HCT116 (cell line): ENCODE results near the gene A2M.

Experiments used
- CEBPB ChIP-seq: IDR thresholded peaks from 2 replicates; pipeline ENCODE4 v1.6.1; 2012; ENCODE audit warnings: low read depth
- EGR1 ChIP-seq: IDR thresholded peaks from 2 replicates; pipeline ENCODE4 v1.6.1; 2012; ENCODE audit warnings: low read depth
- EZH2 ChIP-seq: fragments of 200-600 bp; sonication (generic); IDR thresholded peaks from 2 replicates; pipeline ENCODE4 v1.6.1; 2017; ENCODE audit warnings: antibody characterized with exemption, mixed run types
- POLR2AphosphoS5 ChIP-seq: IDR thresholded peaks from 2 replicates; pipeline ENCODE4 v1.6.1; 2011; ENCODE audit warnings: mild to moderate bottlenecking, low read depth, low read length, moderate library complexity
- TCF7L2 ChIP-seq: IDR thresholded peaks from 2 replicates; pipeline ENCODE4 v1.7.0; 2011; ENCODE audit warnings: borderline replicate concordance, inconsistent platforms; ENCODE audit not compliant: insufficient read depth, insufficient read length; ENCODE audit errors: extremely low read depth
- YY1 ChIP-seq: IDR thresholded peaks from 2 replicates; pipeline ENCODE4 v1.6.1; 2011; ENCODE audit warnings: low read length, low read depth, moderate library complexity, mild to moderate bottlenecking; ENCODE audit not compliant: insufficient replicate concordance; ENCODE audit errors: extremely low read depth
- ZNF274 ChIP-seq: fragments of 200-500 bp; sonication (Bioruptor generic); IDR thresholded peaks from 2 replicates; pipeline ENCODE4 v1.6.1; 2014; ENCODE audit warnings: mild to moderate bottlenecking, low read depth, low read length, inconsistent platforms
- TF ChIP-seq, protein P1 (sequence below), 3 experiments: fragments of 200-600 bp in 1 of 3; sonication (generic) in 1 of 3; IDR thresholded peaks in 2 of 3; conservative IDR thresholded peaks in 1 of 3; 2 replicates each; pipeline ENCODE4 v1.5.1; 2012 to 2017; ENCODE audit warnings: low read depth in 2 of 3, low read length in 2 of 3, antibody characterized with exemption in 1 of 3, borderline replicate concordance in 1 of 3, control low read depth in 1 of 3, mild to moderate bottlenecking in 1 of 3, mixed read lengths in 1 of 3, mixed run types in 1 of 3, moderate library complexity in 1 of 3; ENCODE audit not compliant: insufficient read depth in 1 of 3
- TF ChIP-seq, protein P2 (sequence below): IDR thresholded peaks from 2 replicates; pipeline ENCODE4 v1.6.1; 2012
- TF ChIP-seq, protein P3 (sequence below): IDR thresholded peaks from 2 replicates; pipeline ENCODE4 v1.6.1; 2011; ENCODE audit warnings: mild to moderate bottlenecking, low read length, moderate library complexity; ENCODE audit not compliant: insufficient replicate concordance; ENCODE audit errors: extremely low read depth

DNA sequence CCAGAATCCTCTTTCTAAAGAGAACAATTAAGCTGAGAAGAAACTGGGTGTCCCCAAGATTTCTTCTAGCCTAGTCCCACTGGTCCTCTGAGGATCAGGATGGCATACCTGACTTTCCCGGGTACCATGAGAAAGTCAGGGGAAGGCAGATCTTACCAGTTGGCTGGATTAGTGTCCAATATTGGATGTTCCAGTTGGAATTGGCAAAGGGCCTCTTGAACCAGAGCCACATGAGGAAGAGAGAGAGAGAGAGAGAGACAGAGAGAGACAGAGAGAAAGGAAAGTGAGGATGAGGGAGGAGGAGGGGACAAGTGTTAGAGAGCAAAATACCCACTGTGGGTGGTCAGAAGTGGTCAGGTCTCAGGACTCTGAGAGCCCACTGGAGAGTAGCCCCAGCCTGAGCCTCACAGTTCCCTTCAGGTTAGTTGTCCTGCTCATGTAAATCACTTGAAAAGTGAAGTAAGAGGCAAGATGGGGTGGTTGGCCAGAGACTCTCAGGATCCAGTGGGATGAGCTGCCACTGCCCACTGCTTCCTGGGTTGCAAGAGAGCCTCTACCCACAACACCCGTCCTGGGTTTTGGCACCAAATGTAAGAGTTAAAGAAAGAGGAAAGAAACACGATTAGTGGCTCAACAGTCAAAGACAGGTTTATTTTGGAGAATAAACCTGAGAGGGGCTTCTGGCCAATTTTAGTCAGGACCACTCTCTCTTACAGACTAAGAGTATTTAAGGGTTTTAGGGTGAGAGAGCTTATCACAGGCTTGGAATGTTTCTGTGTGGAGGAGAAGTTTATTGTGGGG, 28.4 kb upstream of the A2M start:
- TF ChIP-seq, protein P1, sequence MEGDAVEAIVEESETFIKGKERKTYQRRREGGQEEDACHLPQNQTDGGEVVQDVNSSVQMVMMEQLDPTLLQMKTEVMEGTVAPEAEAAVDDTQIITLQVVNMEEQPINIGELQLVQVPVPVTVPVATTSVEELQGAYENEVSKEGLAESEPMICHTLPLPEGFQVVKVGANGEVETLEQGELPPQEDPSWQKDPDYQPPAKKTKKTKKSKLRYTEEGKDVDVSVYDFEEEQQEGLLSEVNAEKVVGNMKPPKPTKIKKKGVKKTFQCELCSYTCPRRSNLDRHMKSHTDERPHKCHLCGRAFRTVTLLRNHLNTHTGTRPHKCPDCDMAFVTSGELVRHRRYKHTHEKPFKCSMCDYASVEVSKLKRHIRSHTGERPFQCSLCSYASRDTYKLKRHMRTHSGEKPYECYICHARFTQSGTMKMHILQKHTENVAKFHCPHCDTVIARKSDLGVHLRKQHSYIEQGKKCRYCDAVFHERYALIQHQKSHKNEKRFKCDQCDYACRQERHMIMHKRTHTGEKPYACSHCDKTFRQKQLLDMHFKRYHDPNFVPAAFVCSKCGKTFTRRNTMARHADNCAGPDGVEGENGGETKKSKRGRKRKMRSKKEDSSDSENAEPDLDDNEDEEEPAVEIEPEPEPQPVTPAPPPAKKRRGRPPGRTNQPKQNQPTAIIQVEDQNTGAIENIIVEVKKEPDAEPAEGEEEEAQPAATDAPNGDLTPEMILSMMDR (IDR thresholded peaks at IDR 0.05 in 2 of 3, conservative IDR thresholded peaks at IDR 0.05 in 1 of 3; ENCODE audit: borderline replicate concordance in 1 of 3, insufficient read depth in 1 of 3, low read depth in 2 of 3, low read length in 2 of 3): no peak
- TF ChIP-seq EZH2 (no peak), CEBPB (no peak), POLR2AphosphoS5 (no peak), YY1 (no peak), ZNF274 (no peak), EGR1 (no peak), TCF7L2 (no peak)
- TF ChIP-seq, protein P2, sequence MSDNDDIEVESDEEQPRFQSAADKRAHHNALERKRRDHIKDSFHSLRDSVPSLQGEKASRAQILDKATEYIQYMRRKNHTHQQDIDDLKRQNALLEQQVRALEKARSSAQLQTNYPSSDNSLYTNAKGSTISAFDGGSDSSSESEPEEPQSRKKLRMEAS: no peak
- TF ChIP-seq, protein P3, sequence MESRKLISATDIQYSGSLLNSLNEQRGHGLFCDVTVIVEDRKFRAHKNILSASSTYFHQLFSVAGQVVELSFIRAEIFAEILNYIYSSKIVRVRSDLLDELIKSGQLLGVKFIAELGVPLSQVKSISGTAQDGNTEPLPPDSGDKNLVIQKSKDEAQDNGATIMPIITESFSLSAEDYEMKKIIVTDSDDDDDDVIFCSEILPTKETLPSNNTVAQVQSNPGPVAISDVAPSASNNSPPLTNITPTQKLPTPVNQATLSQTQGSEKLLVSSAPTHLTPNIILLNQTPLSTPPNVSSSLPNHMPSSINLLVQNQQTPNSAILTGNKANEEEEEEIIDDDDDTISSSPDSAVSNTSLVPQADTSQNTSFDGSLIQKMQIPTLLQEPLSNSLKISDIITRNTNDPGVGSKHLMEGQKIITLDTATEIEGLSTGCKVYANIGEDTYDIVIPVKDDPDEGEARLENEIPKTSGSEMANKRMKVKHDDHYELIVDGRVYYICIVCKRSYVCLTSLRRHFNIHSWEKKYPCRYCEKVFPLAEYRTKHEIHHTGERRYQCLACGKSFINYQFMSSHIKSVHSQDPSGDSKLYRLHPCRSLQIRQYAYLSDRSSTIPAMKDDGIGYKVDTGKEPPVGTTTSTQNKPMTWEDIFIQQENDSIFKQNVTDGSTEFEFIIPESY: no peak
